SK-N-SH (cell line): ENCODE results near the gene NELFA.

Experiments
- RAD21 ChIP-seq: IDR thresholded peaks from 2 replicates; pipeline ENCODE4 v1.6.1; 2012; ENCODE audit warnings: mild to moderate bottlenecking, low read length
- TF ChIP-seq, protein P1 (sequence below): fragments of 200-600 bp; sonication (generic); IDR thresholded peaks from 2 replicates; pipeline ENCODE4 v1.6.1; 2017; ENCODE audit warnings: antibody characterized with exemption, mild to moderate bottlenecking, moderate library complexity

GRCh38 chr4:1972414-1972813, 36.4 kb downstream of the NELFA start:
- TF ChIP-seq, protein P1, sequence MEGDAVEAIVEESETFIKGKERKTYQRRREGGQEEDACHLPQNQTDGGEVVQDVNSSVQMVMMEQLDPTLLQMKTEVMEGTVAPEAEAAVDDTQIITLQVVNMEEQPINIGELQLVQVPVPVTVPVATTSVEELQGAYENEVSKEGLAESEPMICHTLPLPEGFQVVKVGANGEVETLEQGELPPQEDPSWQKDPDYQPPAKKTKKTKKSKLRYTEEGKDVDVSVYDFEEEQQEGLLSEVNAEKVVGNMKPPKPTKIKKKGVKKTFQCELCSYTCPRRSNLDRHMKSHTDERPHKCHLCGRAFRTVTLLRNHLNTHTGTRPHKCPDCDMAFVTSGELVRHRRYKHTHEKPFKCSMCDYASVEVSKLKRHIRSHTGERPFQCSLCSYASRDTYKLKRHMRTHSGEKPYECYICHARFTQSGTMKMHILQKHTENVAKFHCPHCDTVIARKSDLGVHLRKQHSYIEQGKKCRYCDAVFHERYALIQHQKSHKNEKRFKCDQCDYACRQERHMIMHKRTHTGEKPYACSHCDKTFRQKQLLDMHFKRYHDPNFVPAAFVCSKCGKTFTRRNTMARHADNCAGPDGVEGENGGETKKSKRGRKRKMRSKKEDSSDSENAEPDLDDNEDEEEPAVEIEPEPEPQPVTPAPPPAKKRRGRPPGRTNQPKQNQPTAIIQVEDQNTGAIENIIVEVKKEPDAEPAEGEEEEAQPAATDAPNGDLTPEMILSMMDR, result no peak
- TF ChIP-seq RAD21, result no peak
